Astrocyte (in vitro differentiated cells and primary cell): ENCODE measurements around the gene LRP10.

Source experiments
- CTCF ChIP-seq: IDR thresholded peaks from 2 replicates; pipeline ENCODE4 v1.5.1; 2011; ENCODE audit warnings: low read depth, mild to moderate bottlenecking, inconsistent platforms, low read length, moderate library complexity; ENCODE audit not compliant: insufficient read depth
- EZH2 ChIP-seq: IDR thresholded peaks from 2 replicates; pipeline ENCODE4 v1.6.1; 2012; ENCODE audit warnings: mild to moderate bottlenecking, low read length, inconsistent platforms; ENCODE audit not compliant: insufficient read depth

- TF ChIP-seq EZH2 (no peak), CTCF (no peak)
Measured at GRCh38 chr14:22854963-22855724, 16.4 kb upstream of the LRP10 start.
